ENCODE data around the gene ACSBG1.

The ACSBG1 gene

DNA sequence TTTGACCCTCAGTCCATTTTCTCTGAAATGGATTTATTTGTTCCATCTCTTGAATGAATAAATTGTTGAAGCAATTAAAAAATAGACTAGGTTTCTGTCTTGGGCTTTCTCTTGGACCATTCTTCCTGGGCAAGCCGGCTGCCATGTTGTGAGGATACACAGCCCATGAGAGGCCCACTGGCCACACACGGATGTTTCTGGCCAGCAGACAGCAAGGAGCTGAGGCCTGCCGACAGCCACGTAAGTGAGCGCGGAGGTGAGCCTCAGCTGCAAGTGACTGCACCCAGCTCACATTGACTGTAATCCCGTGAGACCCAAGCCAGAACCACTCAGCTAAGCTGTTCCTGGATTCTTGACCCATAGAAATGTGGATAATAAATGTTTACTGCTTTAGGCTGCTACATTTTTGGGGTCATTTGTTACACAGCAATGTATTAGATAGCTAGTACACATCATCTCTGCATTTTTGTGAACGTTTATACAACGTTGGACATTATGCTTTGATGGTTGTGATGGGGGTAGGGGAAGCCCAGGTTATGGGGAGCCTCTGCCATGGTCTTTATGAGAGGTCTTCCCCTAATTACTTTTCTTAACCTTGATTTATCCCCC, 62.4 kb downstream of the ACSBG1 start:
- H3K9ac ChIP-seq (ENCODE audit: low read length) = no peak overlapping the region
- no peaks in the 10 kb centered on the region for H4K20me1 ChIP-seq (ENCODE audit: low read depth, low read length)
- TF ChIP-seq CTCF (IDR thresholded peaks at IDR 0.05; ENCODE audit: insufficient read depth, low read length, poor library complexity, severe bottlenecking) (no peak), EZH2phosphoT487 (conservative IDR thresholded peaks at IDR 0.05; ENCODE audit: low read length) (no peak)
- H3F3A ChIP-seq (ENCODE audit: insufficient read depth) = no peaks in the 10 kb centered on the region
- H3K4me3 ChIP-seq (ENCODE audit: insufficient read depth, low read length, poor library complexity, severe bottlenecking) = no peak overlapping the region
- no peak overlapping the region for H3K4me2 ChIP-seq (ENCODE audit: low read depth, low read length, poor library complexity, severe bottlenecking)
- no peaks in the 10 kb centered on the region for H3K9me3 ChIP-seq (ENCODE audit: insufficient read depth, low read length)
- H3K9me2 ChIP-seq (replicated peaks; ENCODE audit: insufficient read depth, low read length) = no peaks in the 10 kb centered on the region
- no peaks in the 10 kb centered on the region for H3K27me3 ChIP-seq (ENCODE audit: low read length)
- H2AFZ ChIP-seq (ENCODE audit: low read depth, low read length, severe bottlenecking) = no peak overlapping the region
- H3K79me2 ChIP-seq (ENCODE audit: insufficient read depth, low read length) = no peaks in the 10 kb centered on the region
- peaks cover 12% of the 10 kb centered on the region; the same call in 1 of the 2 replicates for H3K36me3 ChIP-seq (ENCODE audit: low read length)
- H3K27ac ChIP-seq (ENCODE audit: low read depth, low read length) = no peak overlapping the region

DNA sequence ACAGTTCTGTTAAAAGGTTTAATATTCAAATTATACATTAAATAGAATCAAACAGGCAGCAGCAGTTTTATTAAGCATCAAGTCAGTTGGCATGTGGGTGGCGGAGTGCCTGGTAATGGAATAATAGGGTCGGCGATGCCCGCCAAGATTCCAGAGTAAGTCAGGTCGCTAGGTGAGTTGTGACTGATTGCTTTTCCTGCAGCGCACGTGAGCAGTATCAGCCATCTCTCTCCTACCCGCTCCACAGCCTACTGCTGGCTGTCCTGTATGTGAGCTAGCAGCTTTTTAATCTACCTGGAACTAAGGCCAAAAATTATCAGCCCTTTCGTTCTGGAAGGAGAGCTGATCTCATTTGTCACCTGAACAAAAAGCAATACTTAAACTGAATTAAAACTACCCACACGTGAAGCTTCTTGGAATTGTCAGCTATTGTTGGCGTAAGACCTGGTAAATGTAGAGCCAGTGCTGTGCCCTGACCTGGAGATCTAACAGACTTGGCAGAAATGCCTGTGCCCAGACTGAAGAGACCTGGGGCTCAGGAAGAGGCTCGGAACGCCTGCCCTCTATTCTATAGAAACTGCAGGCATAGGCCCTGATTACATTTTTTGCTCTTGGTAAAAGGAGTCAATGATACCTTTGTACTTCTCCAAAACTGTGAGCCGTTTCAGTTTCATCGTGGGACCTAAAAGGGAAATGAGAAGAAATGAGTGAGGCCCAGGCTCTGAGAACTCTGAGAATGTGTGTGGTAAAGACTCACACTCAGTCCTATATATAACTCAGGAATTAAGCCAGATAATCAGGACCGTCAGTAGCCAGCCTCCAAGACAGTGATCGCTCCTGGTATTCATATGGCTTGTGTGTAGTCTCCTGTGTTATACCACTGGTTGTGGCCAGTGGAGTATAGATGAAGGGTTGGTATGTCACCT, 63.3 kb downstream of the ACSBG1 start:
- Histone ChIP-seq H3F3A (ENCODE audit: insufficient read depth) (no peaks in the 10 kb centered on the region), H3K9me2 (replicated peaks; ENCODE audit: insufficient read depth, low read length) (no peaks in the 10 kb centered on the region), H3K9me3 (ENCODE audit: insufficient read depth, low read length) (no peaks in the 10 kb centered on the region), H3K27ac (ENCODE audit: low read depth, low read length) (no peak overlapping the region), H3K27me3 (ENCODE audit: low read length) (no peaks in the 10 kb centered on the region), H4K20me1 (ENCODE audit: low read depth, low read length) (no peaks in the 10 kb centered on the region), H3K9ac (ENCODE audit: low read length) (no peak overlapping the region), H3K4me2 (ENCODE audit: low read depth, low read length, poor library complexity, severe bottlenecking) (no peak overlapping the region), H3K36me3 (ENCODE audit: low read length) (peaks cover 12% of the 10 kb centered on the region; the same call in 1 of the 2 replicates), H3K79me2 (ENCODE audit: insufficient read depth, low read length) (no peaks in the 10 kb centered on the region), H2AFZ (ENCODE audit: low read depth, low read length, severe bottlenecking) (no peak overlapping the region), H3K4me3 (ENCODE audit: insufficient read depth, low read length, poor library complexity, severe bottlenecking) (no peak overlapping the region)
- no peak for TF ChIP-seq EZH2phosphoT487 (conservative IDR thresholded peaks at IDR 0.05; ENCODE audit: low read length)

GRCh38 chr15:78168608-78169007, 65.8 kb downstream of the ACSBG1 start:
- Histone ChIP-seq H3K4me3 (ENCODE audit: insufficient read depth, low read length, poor library complexity, severe bottlenecking) (no peak overlapping the region), H3K27me3 (ENCODE audit: low read length) (no peaks in the 10 kb centered on the region), H3K27ac (ENCODE audit: low read depth, low read length) (no peak overlapping the region), H3K9ac (ENCODE audit: low read length) (no peak overlapping the region), H3F3A (ENCODE audit: insufficient read depth) (no peaks in the 10 kb centered on the region), H3K36me3 (ENCODE audit: low read length) (peaks cover 12% of the 10 kb centered on the region; the same call in 1 of the 2 replicates), H4K20me1 (ENCODE audit: low read depth, low read length) (no peaks in the 10 kb centered on the region), H3K9me3 (ENCODE audit: insufficient read depth, low read length) (no peaks in the 10 kb centered on the region), H3K9me2 (replicated peaks; ENCODE audit: insufficient read depth, low read length) (no peaks in the 10 kb centered on the region), H3K4me2 (ENCODE audit: low read depth, low read length, poor library complexity, severe bottlenecking) (no peak overlapping the region), H2AFZ (ENCODE audit: low read depth, low read length, severe bottlenecking) (no peak overlapping the region), H3K79me2 (ENCODE audit: insufficient read depth, low read length) (no peaks in the 10 kb centered on the region)
- TF ChIP-seq EZH2phosphoT487 (conservative IDR thresholded peaks at IDR 0.05; ENCODE audit: low read length) (no peak), CTCF (IDR thresholded peaks at IDR 0.05; ENCODE audit: insufficient read depth, low read length, poor library complexity, severe bottlenecking) (no peak)

Measured in SU-DHL-6 (cell line).